AG04450 (cell line): ENCODE measurements around the gene WNT4. TPM values are rescaled to one million over a fixed set of nuclear protein-coding genes. Genes with fewer than 3 reads are reported as not detected.
A peak's percentile ranks its signal among the peaks of the same experiment; 100 is the strongest.

Experiments used
- CTCF ChIA-PET: fragments of 300-600, 350-600 bp; formaldehyde crosslinking; extraction: SDS; loops from one replicate; lab custom pipeline; 2022; ENCODE audit warnings: antibody characterized with exemption, inconsistent platforms; lab: Charles Lee
- POLR2A ChIA-PET: fragments of 350-600 bp; formaldehyde crosslinking; extraction: SDS; loops from one replicate; lab custom pipeline; 2021; ENCODE audit warnings: antibody characterized with exemption, inconsistent platforms; lab: Yijun Ruan, JAX
- DNase-seq: peaks from one replicate; pipeline ENCODE4 v3.0.0-alpha.2; 2011; ENCODE audit warnings: low read depth, low spot score
- H3K27ac ChIP-seq: one replicate; pipeline ENCODE4 v1.5.1; 2012; ENCODE audit warnings: low read depth, low read length, control low read depth
- H3K27me3 ChIP-seq: one replicate; pipeline ENCODE4 v1.6.0; 2012; ENCODE audit warnings: low read length; ENCODE audit not compliant: control insufficient read depth, insufficient read depth
- H3K4me3 ChIP-seq: 2 replicates; pipeline ENCODE4 v1.5.1; 2011; ENCODE audit warnings: mild to moderate bottlenecking, low read depth, low read length, control low read depth
- H3K9me3 ChIP-seq: 2 replicates; pipeline ENCODE4 v1.5.1; 2012; ENCODE audit warnings: low read length; ENCODE audit not compliant: control insufficient read depth, insufficient read depth
- polyA plus RNA-seq: library from polyadenylated mRNA; depleted of rRNA; stranded (reverse); fragments of >200 nt; gene quantifications from 2 replicates; pipeline ENCODE4 v1.2.3, GENCODE V29; 2011
- TF ChIP-seq, protein P1 (sequence below): IDR thresholded peaks from 2 replicates; pipeline ENCODE4 v1.5.1; 2011; ENCODE audit warnings: low read depth, low read length, control low read depth, inconsistent platforms

Gene WNT4
- polyA plus RNA-seq, 1 experiment: not detected

DNA sequence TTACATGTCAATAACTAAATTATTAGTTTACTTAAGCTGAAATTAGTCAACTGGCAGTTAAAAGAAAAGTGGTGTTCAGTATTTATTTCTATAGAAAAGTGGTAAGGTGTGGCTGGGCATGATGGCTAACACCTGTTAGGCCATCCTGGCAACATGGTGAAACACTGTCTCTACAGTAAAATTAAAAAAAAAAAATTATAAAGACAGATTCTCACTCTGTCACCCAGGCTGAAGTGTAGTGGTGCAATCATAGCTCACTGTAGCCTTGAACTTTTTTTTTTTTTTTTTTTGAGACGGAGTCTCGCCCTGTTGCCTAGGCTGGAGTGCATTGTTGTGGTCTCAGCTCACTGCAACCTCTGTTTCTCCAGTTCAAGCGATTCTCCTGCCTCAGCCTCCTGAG, 32.9 kb downstream of the WNT4 start:
- Histone ChIP-seq H3K27ac (no peak overlapping the region), H3K9me3 (no peaks in the 10 kb centered on the region), H3K4me3 (no peak overlapping the region), H3K27me3 (no peaks in the 10 kb centered on the region)
- ChIA-PET POLR2A (interaction anchor here (1.3 kb wide), 1 partner anchor 57 kb away, joined by 18 read pairs; no protein-coding TSS in a partner anchor), CTCF (interaction anchor here (1.4 to 2.9 kb wide), 2 partner anchors 165 to 307 kb away, joined by 4 to 15 read pairs; no protein-coding TSS in a partner anchor)
- DNase-seq: no peak
- TF ChIP-seq, protein P1, sequence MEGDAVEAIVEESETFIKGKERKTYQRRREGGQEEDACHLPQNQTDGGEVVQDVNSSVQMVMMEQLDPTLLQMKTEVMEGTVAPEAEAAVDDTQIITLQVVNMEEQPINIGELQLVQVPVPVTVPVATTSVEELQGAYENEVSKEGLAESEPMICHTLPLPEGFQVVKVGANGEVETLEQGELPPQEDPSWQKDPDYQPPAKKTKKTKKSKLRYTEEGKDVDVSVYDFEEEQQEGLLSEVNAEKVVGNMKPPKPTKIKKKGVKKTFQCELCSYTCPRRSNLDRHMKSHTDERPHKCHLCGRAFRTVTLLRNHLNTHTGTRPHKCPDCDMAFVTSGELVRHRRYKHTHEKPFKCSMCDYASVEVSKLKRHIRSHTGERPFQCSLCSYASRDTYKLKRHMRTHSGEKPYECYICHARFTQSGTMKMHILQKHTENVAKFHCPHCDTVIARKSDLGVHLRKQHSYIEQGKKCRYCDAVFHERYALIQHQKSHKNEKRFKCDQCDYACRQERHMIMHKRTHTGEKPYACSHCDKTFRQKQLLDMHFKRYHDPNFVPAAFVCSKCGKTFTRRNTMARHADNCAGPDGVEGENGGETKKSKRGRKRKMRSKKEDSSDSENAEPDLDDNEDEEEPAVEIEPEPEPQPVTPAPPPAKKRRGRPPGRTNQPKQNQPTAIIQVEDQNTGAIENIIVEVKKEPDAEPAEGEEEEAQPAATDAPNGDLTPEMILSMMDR: no peak

DNA sequence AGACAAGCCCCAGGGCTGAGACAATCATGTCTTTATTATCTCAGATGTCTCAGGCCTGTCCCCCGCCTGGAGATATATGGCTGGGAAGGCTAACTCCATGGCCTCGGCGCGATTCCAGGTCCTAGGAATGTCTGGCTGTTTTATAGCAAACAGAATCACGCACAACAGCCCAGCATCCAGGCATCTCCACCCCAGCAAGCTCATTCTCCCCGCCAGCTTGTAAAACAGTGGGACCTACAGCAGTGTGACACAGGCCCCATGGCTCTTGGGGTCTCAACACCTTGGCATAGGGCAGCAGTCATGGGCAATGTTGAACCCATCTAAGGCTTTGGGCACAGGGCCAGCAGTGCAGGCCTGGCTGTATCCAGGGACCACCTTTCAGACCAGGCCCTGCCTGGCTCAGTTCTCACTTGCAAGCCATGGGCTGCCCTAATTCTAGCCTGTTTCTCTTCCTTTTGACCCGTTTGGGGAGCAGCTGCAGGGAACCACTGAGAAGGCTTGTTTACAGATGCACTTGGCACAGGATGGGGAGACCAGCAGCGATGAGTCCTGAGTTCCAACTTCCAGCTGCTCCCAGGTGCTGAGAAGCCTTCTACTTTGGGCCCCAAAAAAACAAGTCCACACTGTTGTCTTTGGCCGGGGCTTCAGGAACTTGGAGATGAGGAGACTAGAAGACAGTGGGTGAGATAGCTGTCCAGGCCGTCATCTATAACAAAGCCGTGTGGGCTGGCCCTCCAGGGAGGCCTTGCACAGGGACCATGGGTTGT, 34.4 kb downstream of the WNT4 start:
- POLR2A ChIA-PET: interaction anchor here (0.6 kb wide), 1 partner anchor 1081 kb away, joined by 4 read pairs; no protein-coding TSS in a partner anchor
- no peak for DNase-seq

DNA sequence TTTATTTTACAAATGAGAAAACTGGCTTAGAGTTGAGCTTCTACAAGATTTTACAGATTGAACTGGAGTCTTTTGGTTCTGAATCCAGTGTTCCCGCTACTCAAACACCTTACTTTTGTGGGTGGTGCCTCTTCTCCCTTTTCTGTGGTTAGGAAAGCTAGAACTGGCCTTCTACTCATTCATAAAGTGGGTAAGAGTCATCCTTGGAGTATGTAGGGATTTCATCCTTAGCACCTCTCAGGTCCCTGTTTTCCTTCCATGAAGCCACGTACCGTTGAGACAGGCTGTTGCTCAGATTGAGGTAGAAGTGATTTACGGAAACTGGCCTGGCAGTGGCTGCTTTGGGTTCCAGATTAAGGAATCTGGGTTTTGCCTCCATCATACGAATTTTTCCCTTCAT, 35.8 kb downstream of the WNT4 start:
- no peak for DNase-seq
- ChIA-PET POLR2A (no interaction called here), CTCF (interaction anchor here (0.7 to 2.9 kb wide), 3 partner anchors 34 to 309 kb away, joined by 3 to 20 read pairs (median 5); no protein-coding TSS in a partner anchor)
- Histone ChIP-seq H3K4me3 (no peak overlapping the region), H3K27ac (no peak overlapping the region), H3K9me3 (no peaks in the 10 kb centered on the region), H3K27me3 (no peaks in the 10 kb centered on the region)
- TF ChIP-seq, protein P1: no peak

More for the DNA sequence above, 34.4 kb downstream of the WNT4 start:
- TF ChIP-seq, protein P1: no peak
- no peaks in the 10 kb centered on the region for H3K9me3 ChIP-seq
- CTCF ChIA-PET: interaction anchor here (0.7 to 2.9 kb wide), 2 partner anchors 24 to 308 kb away, joined by 3 to 15 read pairs; no protein-coding TSS in a partner anchor
- H3K4me3 ChIP-seq: no peak overlapping the region
- no peaks in the 10 kb centered on the region for H3K27me3 ChIP-seq
- H3K27ac ChIP-seq: no peak overlapping the region

DNA sequence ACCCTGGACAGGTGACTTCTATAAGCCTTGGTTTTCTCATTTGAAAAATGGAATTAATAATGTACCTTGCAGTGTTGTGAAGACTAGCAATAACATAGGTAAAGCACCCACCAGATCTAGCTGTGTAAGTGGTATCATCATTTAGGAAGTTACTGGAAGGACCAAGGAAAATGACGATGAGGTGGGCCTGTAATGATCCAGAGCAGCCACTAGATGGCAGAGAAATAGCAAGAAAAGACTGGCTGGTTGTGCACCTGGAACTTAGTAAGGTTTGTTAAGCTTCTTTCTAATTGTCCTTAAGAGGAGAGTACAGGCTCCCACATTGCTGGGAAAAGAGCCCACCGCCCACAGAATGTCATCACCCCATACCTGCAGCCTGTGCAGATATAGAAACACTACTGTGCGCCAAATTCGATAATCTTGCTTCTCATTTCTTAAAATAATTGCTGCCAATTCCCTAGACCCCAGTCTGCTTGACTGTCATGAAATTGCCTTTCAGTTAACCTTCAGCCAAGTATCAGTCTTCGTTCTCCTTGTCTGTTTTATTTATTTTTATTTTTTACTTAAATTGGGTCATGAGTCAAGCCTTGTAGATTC, 37.2 kb downstream of the WNT4 start:
- peak; percentile 41 for DNase-seq
- ChIA-PET CTCF (interaction anchor here (0.6 to 2.9 kb wide), 19 partner anchors 8 to 638 kb away, joined by 3 to 20 read pairs (median 5); no protein-coding TSS in a partner anchor), POLR2A (no interaction called here)
- Histone ChIP-seq H3K27me3 (no peaks in the 10 kb centered on the region), H3K27ac (no peak overlapping the region), H3K4me3 (no peak overlapping the region), H3K9me3 (no peaks in the 10 kb centered on the region)
- TF ChIP-seq, protein P1: peak; percentile 88
